OCI-LY1 (cell line): ENCODE data around the gene CBFA2T3.

ENCODE experiments used
- EZH2 ChIP-seq: fragments of 200-600 bp; sonication (generic), shearing (Covaris generic); IDR thresholded peaks from 2 replicates; pipeline ENCODE4 v1.8.0; 2017; ENCODE audit warnings: borderline replicate concordance, mixed run types, mild to moderate bottlenecking, antibody characterized with exemption, low read length, moderate library complexity, mixed read lengths
- TF ChIP-seq, protein P1 (sequence below): fragments of 200-600 bp; sonication (generic), shearing (Covaris generic); IDR thresholded peaks from 2 replicates; pipeline ENCODE4 v1.5.1; 2017; ENCODE audit warnings: mild to moderate bottlenecking, antibody characterized with exemption, low read length, moderate library complexity, mixed read lengths

- TF ChIP-seq, protein P1, sequence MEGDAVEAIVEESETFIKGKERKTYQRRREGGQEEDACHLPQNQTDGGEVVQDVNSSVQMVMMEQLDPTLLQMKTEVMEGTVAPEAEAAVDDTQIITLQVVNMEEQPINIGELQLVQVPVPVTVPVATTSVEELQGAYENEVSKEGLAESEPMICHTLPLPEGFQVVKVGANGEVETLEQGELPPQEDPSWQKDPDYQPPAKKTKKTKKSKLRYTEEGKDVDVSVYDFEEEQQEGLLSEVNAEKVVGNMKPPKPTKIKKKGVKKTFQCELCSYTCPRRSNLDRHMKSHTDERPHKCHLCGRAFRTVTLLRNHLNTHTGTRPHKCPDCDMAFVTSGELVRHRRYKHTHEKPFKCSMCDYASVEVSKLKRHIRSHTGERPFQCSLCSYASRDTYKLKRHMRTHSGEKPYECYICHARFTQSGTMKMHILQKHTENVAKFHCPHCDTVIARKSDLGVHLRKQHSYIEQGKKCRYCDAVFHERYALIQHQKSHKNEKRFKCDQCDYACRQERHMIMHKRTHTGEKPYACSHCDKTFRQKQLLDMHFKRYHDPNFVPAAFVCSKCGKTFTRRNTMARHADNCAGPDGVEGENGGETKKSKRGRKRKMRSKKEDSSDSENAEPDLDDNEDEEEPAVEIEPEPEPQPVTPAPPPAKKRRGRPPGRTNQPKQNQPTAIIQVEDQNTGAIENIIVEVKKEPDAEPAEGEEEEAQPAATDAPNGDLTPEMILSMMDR, result no peak
- TF ChIP-seq EZH2, result no peak
Observed at GRCh38 chr16:89014403-89015230, 37.6 kb upstream of the CBFA2T3 start.
